ENCODE data around the gene RFC4.

RFC4 gene

GRCh38 chr3:186798239-186798874 lies 7.9 kb downstream of the RFC4 start:
- no peak for TF ChIP-seq CTCF (IDR thresholded peaks at IDR 0.05; ENCODE audit: insufficient read depth, low read depth, low read length, missing control alignments)
- DNase-seq (ENCODE audit: low read depth): no peak
- H3K4me3 ChIP-seq (ENCODE audit: low read depth, low read length): no peak overlapping the region

GRCh38 chr3:186790261-186790981 lies 15.9 kb downstream of the RFC4 start:
- H3K4me3 ChIP-seq (ENCODE audit: low read depth, low read length): no peak overlapping the region
- peak; percentile 20 for TF ChIP-seq CTCF (IDR thresholded peaks at IDR 0.05; ENCODE audit: insufficient read depth, low read depth, low read length, missing control alignments)
- DNase-seq (ENCODE audit: low read depth): peak; percentile 72

GRCh38 chr3:186789554-186790260 lies 16.6 kb downstream of the RFC4 start:
- TF ChIP-seq CTCF (IDR thresholded peaks at IDR 0.05; ENCODE audit: insufficient read depth, low read depth, low read length, missing control alignments): no peak
- peak; percentile 7 for DNase-seq (ENCODE audit: low read depth)
- H3K4me3 ChIP-seq (ENCODE audit: low read depth, low read length): no peak overlapping the region

GRCh38 chr3:186788482-186789370 lies 17.6 kb downstream of the RFC4 start:
- H3K4me3 ChIP-seq (ENCODE audit: low read depth, low read length): peak overlapping the region; percentile 11
- no peak for TF ChIP-seq CTCF (IDR thresholded peaks at IDR 0.05; ENCODE audit: insufficient read depth, low read depth, low read length, missing control alignments)
- DNase-seq (ENCODE audit: low read depth): peak; percentile 21

GRCh38 chr3:186787642-186788481 lies 18.4 kb downstream of the RFC4 start:
- TF ChIP-seq CTCF (IDR thresholded peaks at IDR 0.05; ENCODE audit: insufficient read depth, low read depth, low read length, missing control alignments): no peak
- peak overlapping the region; percentile 88 for H3K4me3 ChIP-seq (ENCODE audit: low read depth, low read length)
- DNase-seq (ENCODE audit: low read depth): peak; percentile 21

- TF ChIP-seq CTCF (IDR thresholded peaks at IDR 0.05; ENCODE audit: insufficient read depth, low read depth, low read length, missing control alignments): no peak
- peak overlapping the region; percentile 88 for H3K4me3 ChIP-seq (ENCODE audit: low read depth, low read length)
- DNase-seq (ENCODE audit: low read depth): peak; percentile 10
These were observed 19.4 kb downstream of the RFC4 start for GRCh38 chr3:186786922-186787321.
